Epidermal melanocyte (primary cell): ENCODE data around the gene S100A2.

ENCODE experiments used
- DNase-seq: peaks from one replicate; pipeline ENCODE4 v3.0.0; 2011; ENCODE audit warnings: low spot score; ENCODE audit not compliant: insufficient read length

S100A2 gene

DNA sequence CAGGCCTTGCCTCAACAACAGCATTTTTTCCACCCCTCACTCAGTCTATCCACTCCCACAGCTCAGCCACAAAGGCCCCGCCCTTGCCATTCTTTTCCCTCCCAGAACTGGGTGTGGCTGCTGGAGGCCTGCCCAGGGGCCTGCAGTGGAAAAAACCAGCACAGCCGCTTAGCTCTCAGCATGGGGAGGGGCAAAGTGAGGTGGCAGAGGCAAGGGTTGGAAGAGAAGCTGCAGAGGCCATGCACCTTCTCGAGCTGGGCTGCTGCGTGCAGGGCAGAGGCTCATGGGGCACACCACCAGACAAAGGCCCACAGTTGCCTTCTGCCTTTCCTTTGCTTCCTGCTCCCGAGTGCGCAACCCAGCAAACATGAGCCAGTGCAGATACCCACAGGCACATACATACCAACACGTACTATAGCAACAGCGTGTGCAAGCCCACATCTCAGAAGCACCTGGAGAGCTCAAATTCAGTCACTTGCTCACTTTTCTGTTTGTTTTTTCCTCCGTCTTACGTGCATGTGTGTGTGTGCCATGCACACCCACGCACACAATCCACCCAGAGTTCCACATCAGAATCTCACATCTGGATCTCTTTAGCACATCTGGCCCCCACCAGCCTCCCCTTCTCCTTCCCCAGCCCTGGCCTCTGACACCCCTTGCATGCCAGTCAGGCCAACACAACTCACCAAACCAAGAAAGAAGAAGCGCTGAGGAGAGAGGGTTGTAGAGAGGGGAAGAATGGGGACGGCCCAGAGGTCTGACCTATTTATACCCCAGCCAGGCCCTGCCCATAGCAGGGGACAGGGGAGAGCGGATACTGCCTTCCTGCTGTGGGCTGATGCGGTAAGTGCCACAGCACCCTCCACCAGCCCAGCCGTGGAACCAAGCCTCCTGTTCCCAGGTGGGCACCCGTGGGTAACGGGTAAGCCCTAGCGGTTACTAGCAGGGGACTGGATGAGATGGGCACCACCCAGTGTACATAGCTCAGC lies 20.3 kb downstream of the S100A2 start, which contains the start of gene S100A4:
S100A4 (minus strand) TSS at position 740 of the 989 bp plus-strand sequence. CDS start 1,012 bp downstream, outside the sequence.
- DNase-seq = peak; percentile 86

DNA sequence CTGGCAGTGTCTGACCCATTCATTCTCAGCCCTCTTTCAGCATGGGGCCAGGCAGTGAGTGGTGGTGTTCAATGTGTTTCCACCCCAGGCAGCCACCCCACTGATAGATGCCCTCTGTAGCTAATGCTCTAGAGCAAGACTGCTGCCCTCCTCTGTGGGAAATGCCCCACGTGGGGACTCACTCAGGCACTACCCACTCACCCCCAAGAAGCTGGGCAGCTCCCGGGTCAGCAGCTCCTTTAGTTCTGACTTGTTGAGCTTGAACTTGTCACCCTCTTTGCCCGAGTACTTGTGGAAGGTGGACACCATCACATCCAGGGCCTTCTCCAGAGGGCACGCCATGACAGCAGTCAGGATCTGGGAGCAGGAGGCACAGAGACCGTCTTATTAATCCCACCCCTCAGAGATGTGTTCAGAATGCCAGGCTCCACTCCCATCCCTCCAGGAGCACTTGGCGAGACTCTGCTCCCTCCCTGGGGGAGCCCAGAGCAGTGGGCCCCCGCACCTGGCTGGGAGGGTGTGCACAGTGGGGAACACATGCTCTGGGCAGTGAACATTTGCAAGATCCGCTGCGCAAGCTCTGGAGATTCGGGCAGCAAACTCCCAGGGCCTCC lies 21.1 kb downstream of the S100A2 start:
- no peak for DNase-seq

DNA sequence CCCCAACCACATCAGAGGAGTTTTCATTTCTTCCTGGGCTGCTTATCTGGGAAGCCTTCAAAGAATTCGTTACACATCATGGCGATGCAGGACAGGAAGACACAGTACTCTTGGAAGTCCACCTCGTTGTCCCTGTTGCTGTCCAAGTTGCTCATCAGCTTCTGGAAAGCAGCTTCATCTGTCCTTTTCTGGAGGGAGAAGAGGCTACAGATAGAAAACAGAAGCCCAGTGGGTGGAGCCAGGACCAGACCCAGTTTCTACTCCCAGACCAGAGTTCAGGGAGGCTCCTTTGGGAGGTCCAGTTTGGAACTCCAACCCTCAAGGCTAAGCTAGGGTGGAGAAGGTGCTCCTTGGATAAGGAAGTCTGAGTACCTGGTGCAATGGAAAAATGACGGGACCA lies 21.9 kb downstream of the S100A2 start:
- no peak for DNase-seq

DNA sequence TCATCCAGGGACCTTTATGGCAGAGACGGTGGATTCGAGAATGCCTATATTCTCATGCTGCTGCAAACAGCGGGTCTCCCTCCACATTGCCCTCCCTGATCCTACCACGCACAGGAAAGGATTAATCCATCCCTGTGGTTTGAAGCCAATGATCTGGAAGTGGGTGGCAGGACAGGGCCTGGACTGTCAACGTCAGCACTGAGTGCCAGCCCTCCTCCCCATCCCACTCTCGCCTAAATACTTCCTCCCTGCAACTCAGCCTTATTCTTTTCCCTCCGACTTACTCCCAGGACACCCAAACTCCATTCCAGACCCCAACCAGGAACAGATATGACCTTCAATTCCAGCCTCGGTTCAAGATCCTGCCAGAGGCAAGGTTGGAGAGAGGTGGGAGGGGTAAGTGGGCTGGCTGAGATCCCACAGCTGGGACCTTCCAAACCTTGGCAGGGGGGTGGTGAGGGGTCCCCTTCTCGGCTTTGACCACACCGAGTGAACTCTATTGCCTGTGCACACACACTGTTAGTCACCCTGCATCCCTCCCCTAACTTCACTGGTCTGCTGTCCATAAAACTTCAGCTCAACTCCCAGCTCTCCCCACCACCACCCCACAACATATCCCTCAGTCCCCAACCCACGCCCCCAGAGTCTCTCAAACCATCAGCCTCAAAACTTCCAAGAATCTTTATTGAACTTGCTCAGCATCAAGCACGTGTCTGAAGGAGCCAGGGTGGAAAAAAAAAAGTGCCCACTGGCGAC lies 22.5 kb downstream of the S100A2 start:
- no peak for DNase-seq

DNA sequence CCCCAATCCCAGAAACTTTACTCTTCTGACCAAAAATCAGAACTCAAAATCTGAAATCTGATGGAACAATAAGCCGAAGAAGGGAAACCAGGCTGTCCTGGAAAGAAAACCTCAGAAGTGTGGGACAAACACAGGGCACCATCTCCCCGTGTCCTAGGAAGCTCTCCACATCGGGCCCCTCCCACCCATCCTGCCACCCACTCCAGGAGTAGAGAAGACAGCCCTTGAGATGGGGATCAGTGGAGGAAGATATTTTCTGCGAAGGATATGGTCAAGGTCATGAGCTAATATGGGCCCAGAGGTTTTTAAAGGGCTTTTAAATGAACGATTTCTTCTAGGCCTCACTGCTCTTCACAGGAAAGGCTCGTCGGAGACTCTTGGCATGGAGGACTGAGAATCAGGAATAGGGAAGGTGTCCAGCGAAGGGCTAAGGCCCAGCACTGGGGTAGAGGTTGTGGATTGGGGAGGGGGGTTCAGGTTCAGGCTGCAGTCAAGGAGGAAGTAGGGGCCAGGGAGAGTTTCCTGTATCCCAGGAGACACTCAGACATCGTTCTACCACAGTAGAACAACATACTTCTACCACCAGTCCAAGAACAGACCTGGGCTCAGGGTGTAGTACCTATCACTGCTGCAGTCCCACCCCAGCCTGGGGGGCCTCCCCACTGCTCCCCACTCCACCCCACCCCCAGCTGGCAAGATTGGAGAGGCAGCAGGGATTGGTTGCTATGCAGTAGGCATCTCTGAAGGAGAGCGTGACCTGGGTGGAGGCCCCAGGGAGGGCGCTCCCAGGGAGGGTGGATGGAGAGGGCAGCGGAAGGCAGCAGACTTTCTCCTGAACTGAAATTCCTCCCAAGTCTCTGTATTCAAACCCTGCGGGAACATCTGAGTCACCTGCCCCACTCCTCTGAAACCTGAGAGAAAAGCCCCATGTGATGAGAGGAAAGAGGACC lies 23.7 kb downstream of the S100A2 start:
- no peak for DNase-seq

GRCh38 chr1:153540394-153541361 lies 25.0 kb downstream of the S100A2 start, which contains the start of gene S100A5:
Gene S100A5 (minus strand): TSS chr1:153540934. CDS start chr1:153540191, 743 bp downstream.
- no peak for DNase-seq

DNA sequence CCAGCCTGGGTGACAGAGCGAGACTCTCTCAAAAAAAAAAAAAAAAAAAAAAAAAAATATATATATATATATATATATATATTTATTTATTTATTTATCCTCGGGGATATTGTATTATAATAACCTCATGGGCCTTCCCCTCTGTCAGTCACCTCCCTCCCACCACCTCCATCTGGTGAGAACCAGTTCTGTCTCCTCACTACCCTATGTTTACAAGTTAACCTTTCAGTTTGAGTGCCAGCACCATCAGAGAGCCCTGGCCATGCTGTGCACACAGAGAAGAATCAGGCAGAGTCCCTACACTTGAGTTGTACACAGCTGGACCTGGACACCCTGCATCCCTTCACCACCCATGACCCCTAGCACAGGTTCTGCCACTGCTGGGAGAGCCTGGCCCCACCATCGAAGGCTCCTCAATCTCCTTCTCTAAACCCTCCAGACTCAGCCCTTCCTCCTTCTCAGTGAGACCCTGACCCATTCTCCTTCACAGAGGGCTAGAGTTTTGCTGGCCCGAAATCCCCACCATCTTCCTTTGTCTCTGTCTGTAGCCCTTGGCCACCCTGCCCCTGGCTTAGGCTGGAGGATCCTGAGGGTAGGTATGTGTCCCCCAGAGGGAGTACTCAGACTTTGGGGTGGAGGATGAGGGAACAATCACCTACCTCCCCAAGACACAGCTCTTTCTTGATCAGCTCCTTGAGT lies 26.1 kb downstream of the S100A2 start:
- DNase-seq = no peak

- no peak for DNase-seq
Measured at GRCh38 chr1:153538315-153538821, 27.3 kb downstream of the S100A2 start.

- DNase-seq = no peak
Measured at GRCh38 chr1:153537376-153537730, 28.3 kb downstream of the S100A2 start.

GRCh38 chr1:153536671-153537375 lies 28.8 kb downstream of the S100A2 start:
- no peak for DNase-seq

DNA sequence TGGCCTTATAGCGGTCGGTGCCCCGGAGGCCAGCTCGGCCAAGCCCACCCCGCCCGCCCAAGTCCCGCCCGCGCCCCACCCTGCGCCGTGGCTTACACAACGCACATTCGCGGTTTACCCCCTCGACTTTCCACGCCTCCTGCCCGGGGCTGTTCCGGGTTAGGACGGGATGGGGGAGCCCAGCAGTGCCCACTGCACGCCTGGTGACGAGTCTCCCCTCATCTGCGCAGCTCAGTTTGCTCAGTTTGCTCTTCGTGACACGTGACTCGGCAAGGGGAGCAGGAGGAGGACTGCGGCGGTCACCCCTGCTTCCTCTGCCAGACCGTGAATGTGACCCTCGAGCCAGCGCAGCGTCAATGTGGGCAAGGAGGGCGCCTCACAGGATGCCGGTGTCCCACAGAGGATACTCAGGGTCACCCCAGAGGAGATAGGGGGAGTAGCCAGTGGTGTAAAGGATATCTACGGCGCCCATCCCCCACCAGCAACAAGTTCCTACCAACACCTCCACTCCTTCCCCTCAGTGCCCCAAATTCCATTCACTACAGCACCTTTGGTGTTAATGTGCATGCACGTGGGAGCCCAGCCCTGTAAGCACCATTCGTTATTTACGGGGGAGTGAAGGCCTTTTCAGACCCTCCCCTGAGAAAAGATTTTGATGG lies 29.5 kb downstream of the S100A2 start:
- DNase-seq = peak; percentile 78

GRCh38 chr1:153535242-153536011 lies 30.2 kb downstream of the S100A2 start, which contains the start of gene S100A6:
Gene S100A6 (minus strand): TSS chr1:153535991. CDS start chr1:153535339, 652 bp downstream.
- peak; percentile 35 for DNase-seq

DNA sequence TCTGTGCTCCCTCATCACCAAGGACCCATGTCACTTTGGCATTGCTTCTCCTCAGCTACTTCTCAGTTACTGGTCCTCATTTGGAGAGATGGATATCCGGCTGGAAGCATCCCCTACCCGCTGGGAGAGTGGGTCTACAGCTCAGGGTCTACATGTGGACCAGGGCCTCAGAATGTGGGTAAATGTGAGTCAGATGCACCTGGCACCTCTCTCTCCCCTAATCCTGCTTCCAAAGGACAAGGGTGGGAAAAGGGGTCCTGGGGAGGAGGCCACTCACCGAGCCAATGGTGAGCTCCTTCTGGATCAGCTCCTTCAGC lies 30.8 kb downstream of the S100A2 start:
- no peak for DNase-seq

- no peak for DNase-seq
Measured at GRCh38 chr1:153534226-153534924, 31.3 kb downstream of the S100A2 start.

GRCh38 chr1:153533689-153534201 lies 31.9 kb downstream of the S100A2 start:
- DNase-seq = peak; percentile 30
